Daoy (cell line): Measurements from ENCODE around the gene LRRC43. TPM values are rescaled to one million over a fixed set of nuclear protein-coding genes. Genes with fewer than 3 reads are reported as not detected.

Source experiments
- DNase-seq: peaks from one replicate; pipeline ENCODE4 v3.0.0-alpha.2; 2015; ENCODE audit warnings: low read depth
- total RNA-seq: library from RNA; depleted of rRNA; stranded (reverse); fragments of >200 nt; shearing (Covaris generic); gene quantifications from 2 replicates; pipeline ENCODE4 v1.2.3, GENCODE V29; 2014; rRNA removed

The LRRC43 gene
- 0.34 TPM in 1 of 2 replicates, not detected in the other for total RNA-seq

GRCh38 chr12:122182887-122183587, at the start of gene LRRC43:
LRRC43 (plus strand) TSS chr12:122183123; CDS start chr12:122183145, 22 bp downstream.
- peak; percentile 28 for DNase-seq

- no peak for DNase-seq
Observed at GRCh38 chr12:122133192-122133950, 49.6 kb upstream of the LRRC43 start.

GRCh38 chr12:122135437-122136031, 47.4 kb upstream of the LRRC43 start:
- DNase-seq = no peak

GRCh38 chr12:122137229-122137628, 45.7 kb upstream of the LRRC43 start:
- no peak for DNase-seq

GRCh38 chr12:122137681-122138080, 45.2 kb upstream of the LRRC43 start:
- no peak for DNase-seq

GRCh38 chr12:122138181-122138580, 44.7 kb upstream of the LRRC43 start:
- no peak for DNase-seq

- no peak for DNase-seq
Observed at GRCh38 chr12:122138616-122139015, 44.3 kb upstream of the LRRC43 start.

GRCh38 chr12:122139266-122139665, 43.7 kb upstream of the LRRC43 start:
- no peak for DNase-seq

GRCh38 chr12:122139941-122140340, 43.0 kb upstream of the LRRC43 start:
- no peak for DNase-seq

GRCh38 chr12:122140467-122141257, 42.3 kb upstream of the LRRC43 start:
- no peak for DNase-seq

GRCh38 chr12:122141911-122142725, 40.8 kb upstream of the LRRC43 start:
- no peak for DNase-seq

- DNase-seq = no peak
Observed at GRCh38 chr12:122142857-122143256, 40.1 kb upstream of the LRRC43 start.

- DNase-seq = no peak
Observed at GRCh38 chr12:122144885-122145284, 38.0 kb upstream of the LRRC43 start.

- DNase-seq = no peak
Observed at GRCh38 chr12:122145505-122146330, 37.2 kb upstream of the LRRC43 start.

- DNase-seq = no peak
Observed at GRCh38 chr12:122147514-122148290, 35.2 kb upstream of the LRRC43 start.

- no peak for DNase-seq
Observed at GRCh38 chr12:122148657-122149056, 34.3 kb upstream of the LRRC43 start.

GRCh38 chr12:122150127-122150681, 32.7 kb upstream of the LRRC43 start:
- DNase-seq = no peak

- DNase-seq = no peak
Observed at GRCh38 chr12:122152754-122153153, 30.2 kb upstream of the LRRC43 start.

GRCh38 chr12:122155705-122156104, 27.2 kb upstream of the LRRC43 start:
- DNase-seq = no peak
